ENCODE results near the gene TMEM238L.

Gene TMEM238L

DNA sequence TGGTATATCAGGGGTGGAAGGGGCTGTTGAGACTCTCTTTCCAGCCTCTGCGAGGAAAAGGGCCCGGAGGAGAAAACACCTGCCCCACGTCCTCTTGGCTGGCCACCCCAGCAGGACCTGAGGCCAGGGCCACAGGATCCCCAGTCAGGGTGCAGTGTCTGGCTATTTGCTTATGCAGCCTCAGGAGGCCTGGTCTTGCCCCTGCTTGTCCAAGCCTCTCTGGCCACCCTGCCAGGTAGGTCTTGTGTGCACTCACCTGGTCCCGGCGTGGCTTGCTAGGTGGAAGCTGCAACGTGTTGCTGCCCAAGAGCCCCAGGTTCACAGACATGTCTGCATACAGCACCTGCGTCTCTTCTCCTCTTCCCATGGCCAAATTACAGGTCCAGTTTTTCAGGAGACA lies 549 bp downstream of the TMEM238L start:
- Histone ChIP-seq H3K4me1 (ENCODE audit: control insufficient read depth, low read depth, low read length) (peaks cover 2% of the 10 kb centered on the region), H3K27me3 (ENCODE audit: control insufficient read depth, insufficient read depth, low read length) (no peaks in the 10 kb centered on the region), H3K27ac (ENCODE audit: low read length) (no peak overlapping the region), H3K9ac (ENCODE audit: low read length) (no peak overlapping the region), H3K4me3 (ENCODE audit: low read length) (no peak overlapping the region), H3K36me3 (ENCODE audit: control insufficient read depth, low read depth, low read length) (no peaks in the 10 kb centered on the region), H3K9me3 (ENCODE audit: control insufficient read depth, low read depth, low read length) (no peaks in the 10 kb centered on the region)

DNA sequence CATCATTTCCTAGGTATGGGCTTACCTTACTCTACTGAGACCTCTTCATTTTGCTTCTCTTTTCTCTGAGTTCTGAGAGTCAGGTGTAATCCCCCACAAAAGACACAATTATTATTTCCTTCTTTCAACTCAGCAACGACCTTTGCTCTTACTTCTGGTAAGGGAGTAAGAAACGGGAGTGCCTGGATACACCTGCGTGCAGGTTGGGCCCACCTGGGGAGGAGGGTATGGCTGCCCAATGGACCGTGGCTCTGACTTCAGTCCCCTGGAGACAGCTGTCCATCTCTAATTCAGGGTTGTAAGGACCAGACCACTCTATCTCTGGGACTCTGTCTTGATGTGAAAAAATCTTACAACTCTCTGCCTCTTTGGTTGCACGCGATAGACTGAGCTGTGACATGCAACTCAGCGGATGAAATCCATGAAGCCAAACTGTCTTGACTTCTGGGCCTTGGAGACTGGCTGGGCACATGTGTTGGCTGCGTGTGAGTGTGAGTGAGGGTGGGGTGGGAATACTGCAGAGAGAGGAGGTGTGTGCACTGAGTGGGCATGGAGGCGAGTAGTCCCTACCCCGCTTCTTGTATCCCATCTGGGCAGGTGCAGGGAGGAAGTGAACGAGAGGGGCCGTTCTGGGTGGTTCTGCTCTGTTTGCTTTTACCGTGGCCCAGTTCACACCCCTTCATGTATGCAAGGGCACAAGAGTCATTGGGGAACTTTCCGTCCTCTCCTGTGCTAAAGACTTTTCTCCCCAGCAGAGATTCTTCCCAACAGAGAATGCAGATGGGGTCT lies 1.2 kb downstream of the TMEM238L start:
- H3K9ac ChIP-seq (ENCODE audit: low read length), result no peak overlapping the region
- no peak overlapping the region for H3K27ac ChIP-seq (ENCODE audit: low read length)
- no peaks in the 10 kb centered on the region for H3K27me3 ChIP-seq (ENCODE audit: control insufficient read depth, insufficient read depth, low read length)
- H3K4me3 ChIP-seq (ENCODE audit: low read length), result no peak overlapping the region
- peaks cover 2% of the 10 kb centered on the region for H3K4me1 ChIP-seq (ENCODE audit: control insufficient read depth, low read depth, low read length)
- H3K36me3 ChIP-seq (ENCODE audit: control insufficient read depth, low read depth, low read length), result no peaks in the 10 kb centered on the region
- H3K9me3 ChIP-seq (ENCODE audit: control insufficient read depth, low read depth, low read length), result no peaks in the 10 kb centered on the region

DNA sequence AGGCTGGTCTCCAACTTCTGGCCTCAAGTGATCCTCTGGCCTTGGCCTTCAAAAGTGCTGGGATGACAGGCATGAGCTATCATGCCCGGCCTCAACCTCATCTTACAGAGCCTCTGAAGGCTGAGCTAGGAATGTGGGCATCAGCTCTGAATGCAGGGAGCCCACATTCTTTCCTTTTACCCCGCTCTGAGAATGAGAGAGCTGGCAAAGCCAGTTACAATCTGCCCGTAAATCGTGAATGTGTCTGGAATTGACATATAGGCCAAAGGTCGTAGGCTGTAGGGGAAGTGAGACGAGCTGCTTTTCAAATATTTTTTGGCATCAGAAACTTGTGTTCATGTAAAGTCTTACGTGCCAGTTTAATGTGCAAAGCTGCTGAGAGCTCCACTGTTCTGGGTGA lies 4.5 kb downstream of the TMEM238L start:
- Histone ChIP-seq H3K4me3 (ENCODE audit: low read length) (no peak overlapping the region), H3K27me3 (ENCODE audit: control insufficient read depth, insufficient read depth, low read length) (no peaks in the 10 kb centered on the region), H3K9ac (ENCODE audit: low read length) (no peak overlapping the region), H3K27ac (ENCODE audit: low read length) (no peak overlapping the region), H3K36me3 (ENCODE audit: control insufficient read depth, low read depth, low read length) (no peaks in the 10 kb centered on the region), H3K9me3 (ENCODE audit: control insufficient read depth, low read depth, low read length) (no peaks in the 10 kb centered on the region), H3K4me1 (ENCODE audit: control insufficient read depth, low read depth, low read length) (peaks cover 5% of the 10 kb centered on the region)

DNA sequence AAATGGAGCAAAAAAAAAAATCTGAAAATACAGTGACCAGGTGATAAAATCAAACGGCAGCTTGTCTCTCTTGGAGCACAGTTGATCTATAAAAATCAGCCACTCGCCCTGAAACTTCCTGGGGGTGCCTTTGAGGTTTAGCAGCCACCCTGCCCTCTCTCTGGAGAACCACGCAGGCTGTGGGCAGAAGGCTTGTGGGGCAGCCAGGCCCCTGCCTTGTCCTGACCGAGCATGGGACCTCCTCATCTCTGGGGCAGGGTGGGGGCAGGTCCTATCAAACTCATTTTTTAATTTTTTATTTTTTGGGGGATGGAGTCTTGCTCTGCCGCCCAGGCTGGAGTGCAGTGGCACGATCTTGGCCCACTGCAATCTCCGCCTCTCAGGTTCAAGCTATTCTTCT lies 5.0 kb downstream of the TMEM238L start:
- H3K27ac ChIP-seq (ENCODE audit: low read length), result no peak overlapping the region
- no peaks in the 10 kb centered on the region for H3K27me3 ChIP-seq (ENCODE audit: control insufficient read depth, insufficient read depth, low read length)
- H3K9me3 ChIP-seq (ENCODE audit: control insufficient read depth, low read depth, low read length), result no peaks in the 10 kb centered on the region
- H3K4me3 ChIP-seq (ENCODE audit: low read length), result no peak overlapping the region
- H3K4me1 ChIP-seq (ENCODE audit: control insufficient read depth, low read depth, low read length), result peaks cover 3% of the 10 kb centered on the region
- no peaks in the 10 kb centered on the region for H3K36me3 ChIP-seq (ENCODE audit: control insufficient read depth, low read depth, low read length)
- no peak overlapping the region for H3K9ac ChIP-seq (ENCODE audit: low read length)

DNA sequence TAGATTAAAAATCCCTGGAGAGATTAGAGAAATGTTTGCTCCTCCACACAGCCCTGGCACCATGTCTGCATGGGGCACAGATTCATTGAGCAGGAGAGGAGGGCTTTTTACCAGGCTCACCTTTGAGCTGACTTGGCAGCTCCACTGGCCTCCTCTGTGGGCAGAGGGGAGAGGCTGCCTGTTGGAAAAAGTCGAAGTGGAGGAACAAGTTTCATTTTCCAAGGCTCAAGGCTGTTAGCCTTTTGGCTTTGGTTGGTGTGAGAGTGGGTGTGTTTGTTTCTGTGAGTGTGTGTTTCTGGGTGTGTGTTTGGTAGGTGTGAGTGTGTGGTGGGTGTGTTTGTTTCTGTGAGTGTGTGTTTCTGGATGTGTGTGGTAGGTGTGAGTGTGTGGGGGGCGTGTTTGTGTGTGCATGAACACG lies 5.6 kb downstream of the TMEM238L start:
- no peak overlapping the region for H3K27ac ChIP-seq (ENCODE audit: low read length)
- H3K9ac ChIP-seq (ENCODE audit: low read length), result no peak overlapping the region
- no peak overlapping the region for H3K4me3 ChIP-seq (ENCODE audit: low read length)

DNA sequence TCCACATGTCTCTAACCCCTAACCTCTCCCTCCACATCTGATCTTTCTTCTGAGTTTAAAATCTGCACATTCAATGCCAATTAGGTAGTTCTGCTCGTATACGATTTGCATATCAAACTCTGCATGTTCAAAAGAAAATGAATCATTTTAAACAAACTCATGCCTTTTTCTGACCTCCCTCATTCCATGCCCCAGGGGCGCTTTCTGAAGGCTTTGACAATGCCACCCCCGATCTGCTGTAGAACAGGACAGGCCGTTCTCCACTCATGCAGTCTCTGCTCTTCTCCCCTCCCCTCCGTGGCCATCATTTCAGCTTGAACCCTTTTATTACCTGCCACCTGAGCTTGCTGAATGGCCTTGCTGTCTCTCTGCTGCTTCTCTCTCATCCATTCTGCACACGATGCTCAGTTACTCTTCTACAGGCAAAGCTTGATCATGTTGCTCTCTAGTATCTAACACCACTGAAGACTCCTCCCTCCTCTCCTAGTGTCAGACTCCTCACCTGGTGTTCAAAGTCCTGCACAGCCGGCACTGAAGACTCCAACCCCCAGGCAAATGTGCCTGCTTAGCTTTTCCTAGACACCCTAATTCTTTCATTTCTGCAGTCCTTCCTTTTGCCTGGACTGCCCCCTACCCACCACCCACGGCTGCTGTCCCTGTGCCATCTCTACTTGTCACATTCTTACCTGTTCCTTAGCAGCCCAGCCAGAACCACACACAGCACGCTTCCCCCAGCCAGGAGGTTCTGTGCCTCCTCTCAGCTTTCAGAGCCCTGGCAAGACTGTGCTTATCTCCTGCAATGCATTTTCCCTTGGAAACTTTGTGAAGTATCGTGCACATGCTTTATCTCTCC lies 6.2 kb downstream of the TMEM238L start:
- no peaks in the 10 kb centered on the region for H3K36me3 ChIP-seq (ENCODE audit: control insufficient read depth, low read depth, low read length)
- H3K27me3 ChIP-seq (ENCODE audit: control insufficient read depth, insufficient read depth, low read length), result no peaks in the 10 kb centered on the region
- no peaks in the 10 kb centered on the region for H3K9me3 ChIP-seq (ENCODE audit: control insufficient read depth, low read depth, low read length)
- H3K27ac ChIP-seq (ENCODE audit: low read length), result no peak overlapping the region
- no peak overlapping the region for H3K9ac ChIP-seq (ENCODE audit: low read length)
- peaks cover 3% of the 10 kb centered on the region for H3K4me1 ChIP-seq (ENCODE audit: control insufficient read depth, low read depth, low read length)
- H3K4me3 ChIP-seq (ENCODE audit: low read length), result no peak overlapping the region

More for the DNA sequence above, 5.6 kb downstream of the TMEM238L start:
- Histone ChIP-seq H3K9me3 (ENCODE audit: control insufficient read depth, low read depth, low read length) (no peaks in the 10 kb centered on the region), H3K27me3 (ENCODE audit: control insufficient read depth, insufficient read depth, low read length) (no peaks in the 10 kb centered on the region), H3K36me3 (ENCODE audit: control insufficient read depth, low read depth, low read length) (no peaks in the 10 kb centered on the region), H3K4me1 (ENCODE audit: control insufficient read depth, low read depth, low read length) (peaks cover 3% of the 10 kb centered on the region)

DNA sequence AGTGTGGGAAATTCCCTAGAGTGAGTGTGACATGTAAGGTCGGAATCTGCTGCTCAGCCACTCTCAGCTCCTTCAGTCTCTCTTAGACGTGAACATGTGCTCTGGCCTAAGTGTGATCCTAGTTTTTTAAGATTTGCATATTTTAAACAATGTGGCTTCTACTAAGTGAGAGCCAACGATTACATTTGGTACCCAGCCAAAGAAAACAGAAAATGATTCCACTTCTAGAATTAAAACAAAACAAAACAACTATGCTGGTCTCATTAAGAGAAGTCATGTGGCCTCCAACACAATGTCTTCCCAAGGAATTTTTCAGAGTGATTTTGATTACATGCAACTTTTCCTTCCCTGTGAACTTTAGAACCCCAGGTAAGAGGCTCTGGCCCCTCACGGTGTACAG lies 10.1 kb downstream of the TMEM238L start:
- Histone ChIP-seq H3K4me1 (ENCODE audit: control insufficient read depth, low read depth, low read length) (peaks cover 3% of the 10 kb centered on the region), H3K27me3 (ENCODE audit: control insufficient read depth, insufficient read depth, low read length) (no peaks in the 10 kb centered on the region), H3K9ac (ENCODE audit: low read length) (no peak overlapping the region), H3K4me3 (ENCODE audit: low read length) (no peak overlapping the region), H3K9me3 (ENCODE audit: control insufficient read depth, low read depth, low read length) (no peaks in the 10 kb centered on the region), H3K36me3 (ENCODE audit: control insufficient read depth, low read depth, low read length) (no peaks in the 10 kb centered on the region), H3K27ac (ENCODE audit: low read length) (no peak overlapping the region)

DNA sequence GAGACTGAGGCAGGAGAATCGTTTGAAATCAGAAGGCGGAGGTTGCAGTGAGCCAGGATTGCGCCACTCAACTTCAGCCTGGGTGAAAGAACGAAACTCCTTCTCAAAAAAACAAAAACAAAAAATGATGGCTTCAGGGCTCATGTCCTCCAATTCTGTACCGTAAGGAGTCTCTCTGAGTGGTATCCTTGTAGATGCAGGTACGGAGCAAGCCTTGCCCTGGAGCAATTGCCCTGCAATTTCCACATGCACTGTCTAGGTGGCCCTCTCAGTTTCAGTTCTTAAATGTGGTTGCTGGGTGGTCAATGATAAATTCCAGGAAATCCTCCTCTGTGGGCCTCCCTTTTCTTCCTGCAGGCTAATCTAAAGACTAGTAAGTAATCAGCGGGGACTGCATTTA lies 10.6 kb downstream of the TMEM238L start:
- H3K4me1 ChIP-seq (ENCODE audit: control insufficient read depth, low read depth, low read length), result peaks cover 3% of the 10 kb centered on the region

DNA sequence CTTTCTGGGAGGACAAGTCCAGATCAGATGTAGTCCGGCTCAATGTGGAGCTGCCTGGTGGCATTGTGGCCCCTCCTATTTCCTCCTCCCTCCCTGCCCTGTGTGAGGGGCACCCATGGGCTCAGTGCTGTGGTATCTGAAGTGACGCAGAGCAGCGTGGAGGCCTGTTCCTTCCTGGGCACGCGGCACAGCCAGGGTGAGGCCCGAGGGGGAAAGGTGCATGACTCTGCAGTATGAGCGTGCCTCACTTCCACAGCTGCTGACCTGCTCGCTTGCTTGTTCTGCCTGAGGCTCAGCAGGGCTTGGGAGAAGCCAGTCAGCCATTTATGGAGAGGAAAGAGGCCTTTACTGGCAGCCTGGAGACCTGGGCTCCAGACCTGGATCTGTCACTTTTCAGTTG lies 11.7 kb downstream of the TMEM238L start:
- Histone ChIP-seq H3K36me3 (ENCODE audit: control insufficient read depth, low read depth, low read length) (no peaks in the 10 kb centered on the region), H3K27ac (ENCODE audit: low read length) (no peak overlapping the region), H3K9me3 (ENCODE audit: control insufficient read depth, low read depth, low read length) (no peaks in the 10 kb centered on the region), H3K27me3 (ENCODE audit: control insufficient read depth, insufficient read depth, low read length) (no peaks in the 10 kb centered on the region), H3K4me1 (ENCODE audit: control insufficient read depth, low read depth, low read length) (no peaks in the 10 kb centered on the region), H3K9ac (ENCODE audit: low read length) (no peak overlapping the region), H3K4me3 (ENCODE audit: low read length) (no peak overlapping the region)

More for the DNA sequence above, 10.6 kb downstream of the TMEM238L start:
- no peaks in the 10 kb centered on the region for H3K36me3 ChIP-seq (ENCODE audit: control insufficient read depth, low read depth, low read length)
- H3K27me3 ChIP-seq (ENCODE audit: control insufficient read depth, insufficient read depth, low read length), result no peaks in the 10 kb centered on the region
- no peak overlapping the region for H3K4me3 ChIP-seq (ENCODE audit: low read length)
- H3K9me3 ChIP-seq (ENCODE audit: control insufficient read depth, low read depth, low read length), result no peaks in the 10 kb centered on the region
- H3K9ac ChIP-seq (ENCODE audit: low read length), result no peak overlapping the region
- no peak overlapping the region for H3K27ac ChIP-seq (ENCODE audit: low read length)

DNA sequence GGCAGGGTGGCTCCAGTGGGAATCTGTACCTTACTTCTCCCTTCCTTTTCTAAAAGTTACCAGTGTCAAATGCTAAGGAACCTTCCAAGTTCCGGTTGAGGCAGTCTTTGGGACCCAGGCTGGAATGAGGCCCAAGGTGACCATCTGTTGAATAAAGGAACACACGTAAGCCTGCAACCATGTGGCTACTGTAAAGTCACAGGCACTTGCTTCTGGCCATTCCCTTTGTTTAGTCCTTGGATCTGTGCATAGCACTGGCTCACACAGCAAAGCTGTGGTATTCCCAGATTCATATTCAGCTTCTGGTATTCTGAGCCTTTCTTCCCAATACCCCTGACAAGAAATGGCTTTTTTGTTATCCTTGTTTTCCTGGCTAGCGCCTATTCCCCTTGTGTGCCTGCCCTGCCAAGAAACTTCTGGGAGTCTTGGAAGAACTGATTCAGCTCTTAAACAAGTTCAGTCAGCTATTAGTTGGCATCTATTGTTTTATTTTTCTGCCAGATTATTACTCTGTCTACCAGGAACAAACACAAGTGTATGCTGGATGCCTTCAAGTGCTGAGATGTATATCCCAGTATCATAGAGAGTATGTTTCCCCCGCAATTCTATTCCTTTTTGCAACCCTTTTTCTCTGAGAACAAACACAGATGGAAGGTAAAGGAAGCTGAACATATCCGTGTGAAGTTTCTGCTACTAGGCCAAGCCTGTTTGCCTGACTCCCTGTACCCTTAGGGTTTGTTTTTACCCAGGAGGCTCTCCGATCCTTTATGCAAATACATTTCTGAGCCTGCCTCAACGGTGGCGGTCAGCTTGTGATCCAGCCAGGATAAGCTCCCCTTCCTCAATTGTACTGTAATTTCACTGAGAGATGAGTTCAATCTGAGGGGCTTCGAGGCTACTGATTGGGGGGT lies 13.2 kb downstream of the TMEM238L start:
- H3K9ac ChIP-seq (ENCODE audit: low read length), result no peak overlapping the region
- no peaks in the 10 kb centered on the region for H3K36me3 ChIP-seq (ENCODE audit: control insufficient read depth, low read depth, low read length)
- no peaks in the 10 kb centered on the region for H3K27me3 ChIP-seq (ENCODE audit: control insufficient read depth, insufficient read depth, low read length)
- H3K9me3 ChIP-seq (ENCODE audit: control insufficient read depth, low read depth, low read length), result no peaks in the 10 kb centered on the region
- no peak overlapping the region for H3K4me3 ChIP-seq (ENCODE audit: low read length)
- no peak overlapping the region for H3K27ac ChIP-seq (ENCODE audit: low read length)
- no peaks in the 10 kb centered on the region for H3K4me1 ChIP-seq (ENCODE audit: control insufficient read depth, low read depth, low read length)

DNA sequence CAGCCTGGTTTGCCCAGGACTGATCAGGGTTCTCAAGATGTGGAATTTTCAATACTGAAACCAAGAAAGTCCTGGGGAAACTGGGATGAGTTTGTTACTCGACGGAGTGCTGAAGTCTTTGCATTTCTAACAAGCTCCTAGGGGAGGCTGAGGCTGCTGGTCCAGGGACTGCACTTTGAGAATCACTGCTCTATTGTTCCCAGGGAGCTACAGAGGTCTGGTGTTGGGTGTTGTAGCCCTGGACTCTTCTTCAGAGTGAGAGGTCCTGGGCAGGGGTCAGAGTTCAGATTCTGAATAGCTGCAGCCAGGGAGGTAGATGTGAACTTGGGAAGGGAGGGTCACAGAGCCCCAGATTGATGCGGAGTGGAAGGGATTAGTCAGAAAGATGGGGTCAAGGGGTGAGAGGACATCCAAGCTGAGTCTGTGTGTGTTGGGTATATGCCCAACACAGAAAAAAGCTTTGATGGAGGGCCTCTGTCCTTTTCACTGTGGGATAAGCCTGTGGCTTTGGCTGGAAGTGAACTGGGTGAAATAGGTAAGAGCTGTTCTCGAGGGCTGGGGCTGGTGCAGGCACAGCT lies 14.1 kb downstream of the TMEM238L start:
- Histone ChIP-seq H3K27me3 (ENCODE audit: control insufficient read depth, insufficient read depth, low read length) (no peaks in the 10 kb centered on the region), H3K4me3 (ENCODE audit: low read length) (no peak overlapping the region), H3K27ac (ENCODE audit: low read length) (no peak overlapping the region), H3K36me3 (ENCODE audit: control insufficient read depth, low read depth, low read length) (no peaks in the 10 kb centered on the region), H3K9me3 (ENCODE audit: control insufficient read depth, low read depth, low read length) (no peaks in the 10 kb centered on the region), H3K9ac (ENCODE audit: low read length) (no peak overlapping the region), H3K4me1 (ENCODE audit: control insufficient read depth, low read depth, low read length) (peaks cover 6% of the 10 kb centered on the region)

Measured in iPS-18a (cell line).